HepG2 (cell line): ENCODE measurements around the gene VAMP2. TPM values are rescaled to one million over a fixed set of nuclear protein-coding genes. Genes with fewer than 3 reads are reported as not detected.

Experiments
- AGO1 ChIP-seq: fragments of 200-400 bp; formaldehyde crosslinking; IDR thresholded peaks from 2 replicates; pipeline ENCODE4 v1.6.1; 2017; ENCODE audit warnings: mild to moderate bottlenecking, low read depth, low read length, moderate library complexity; ENCODE audit not compliant: poor library complexity, severe bottlenecking
- ATF7 ChIP-seq, 2 experiments: fragments of 450-650 bp in 1 of 2; sonication (generic) in 1 of 2; formaldehyde crosslinking in 1 of 2; IDR thresholded peaks; 2 replicates each; pipeline versions ENCODE4 v1.4.0 to v1.6.1; 2016 to 2020; ENCODE audit warnings: antibody characterized with exemption in 1 of 2, mild to moderate bottlenecking in 1 of 2, missing genetic modification reagents in 1 of 2
- BORCS8-MEF2B ChIP-seq: sonication (generic); formaldehyde crosslinking; IDR thresholded peaks from 2 replicates; pipeline ENCODE4 v1.8.0; 2022; ENCODE audit warnings: mild to moderate bottlenecking, missing genetic modification reagents
- CEBPG ChIP-seq: IDR thresholded peaks from 2 replicates; pipeline ENCODE4 v1.6.1; 2016
- FIP1L1 ChIP-seq: fragments of 200-400 bp; formaldehyde crosslinking; IDR thresholded peaks from 2 replicates; pipeline ENCODE4 v1.6.1; 2018; ENCODE audit warnings: low read depth, mild to moderate bottlenecking, low read length, moderate library complexity, borderline replicate concordance; ENCODE audit not compliant: insufficient read depth
- FOXK1 ChIP-seq: sonication (generic); formaldehyde crosslinking; IDR thresholded peaks from 2 replicates; pipeline ENCODE4 v1.4.0; 2020; ENCODE audit warnings: low read depth, missing genetic modification reagents, borderline replicate concordance
- GABPA ChIP-seq, 2 experiments: IDR thresholded peaks; 2 replicates each; pipeline ENCODE4 v1.6.1; 2011 to 2016; ENCODE audit warnings: low read depth in 2 of 2, low read length in 1 of 2, missing biosample characterization in 1 of 2, missing genetic modification characterization in 1 of 2
- POLR2A ChIP-seq, 2 experiments: IDR thresholded peaks; 2 replicates each; pipeline ENCODE4 v1.6.1; 2011; ENCODE audit warnings: low read depth in 2 of 2, low read length in 2 of 2, mild to moderate bottlenecking in 1 of 2, moderate library complexity in 1 of 2; ENCODE audit not compliant: insufficient read depth in 1 of 2
- PRPF4 ChIP-seq: fragments of 200-400 bp; formaldehyde crosslinking; IDR thresholded peaks from 2 replicates; pipeline ENCODE4 v1.6.1; 2016; ENCODE audit warnings: low read length, low read depth; ENCODE audit not compliant: poor library complexity, severe bottlenecking
- SIN3A ChIP-seq: IDR thresholded peaks from 2 replicates; pipeline ENCODE4 v1.6.1; 2011; ENCODE audit warnings: low read depth, mild to moderate bottlenecking, control low read depth, low read length, borderline replicate concordance
- SMARCC2 ChIP-seq: fragments of 450-650 bp; IDR thresholded peaks from 2 replicates; pipeline ENCODE4 v1.6.1; 2017; ENCODE audit warnings: antibody characterized with exemption, mild to moderate bottlenecking
- SOX6 ChIP-seq, 2 experiments: fragments of 450-650 bp in 1 of 2; sonication (generic) in 1 of 2; formaldehyde crosslinking in 1 of 2; IDR thresholded peaks; 2 replicates each; pipeline versions ENCODE4 v1.4.0 to v1.6.1; 2017 to 2020; ENCODE audit warnings: antibody characterized with exemption in 1 of 2, mild to moderate bottlenecking in 1 of 2, missing genetic modification reagents in 1 of 2
- STAG1 ChIP-seq: sonication (generic); formaldehyde crosslinking; IDR thresholded peaks from 2 replicates; pipeline ENCODE4 v1.4.0; 2020; ENCODE audit warnings: missing genetic modification reagents
- ZNF3 ChIP-seq: IDR thresholded peaks from 2 replicates; pipeline ENCODE4 v1.7.0; 2017; ENCODE audit warnings: inconsistent platforms
- ZNF615 ChIP-seq: sonication (generic); formaldehyde crosslinking; IDR thresholded peaks from 2 replicates; pipeline ENCODE4 v1.5.0; 2020; ENCODE audit warnings: mild to moderate bottlenecking, missing genetic modification reagents, borderline replicate concordance
- ZSCAN12 ChIP-seq: sonication (generic); formaldehyde crosslinking; IDR thresholded peaks from 2 replicates; pipeline ENCODE4 v1.9.0; 2021; ENCODE audit warnings: mild to moderate bottlenecking, missing genetic modification reagents
- polyA plus RNA-seq, 8 experiments: library from polyadenylated mRNA; depleted of rRNA in 3 of 8; stranded (reverse) in 7 of 8; unstranded in 1 of 8; fragments of >200 nt; fragmentation: Illumina TruSeq in 4 of 8; extraction: Trizol in 4 of 8; gene quantifications; 2 replicates each; pipeline versions ENCODE4 v1.2.1 to v1.2.3, GENCODE V29; 2011 to 2016; ENCODE audit warnings: low read depth in 4 of 8, missing spikeins in 1 of 8, mixed read lengths in 1 of 8; ENCODE audit not compliant: insufficient read depth in 1 of 8
- total RNA-seq, 5 experiments: library from RNA; depleted of rRNA; stranded (reverse); fragments of >200 nt; fragmentation: Illumina TruSeq; extraction: Trizol; gene quantifications; 2 replicates each; pipeline ENCODE4 v1.2.3, GENCODE V29; 2016; ENCODE audit warnings: low read depth in 1 of 5
- TF ChIP-seq, protein P1 (sequence below): sonication (generic); formaldehyde crosslinking; IDR thresholded peaks from 2 replicates; pipeline ENCODE4 v1.5.1; 2020; ENCODE audit warnings: mild to moderate bottlenecking, missing genetic modification reagents, moderate library complexity
- TF ChIP-seq, protein P2 (sequence below): sonication (generic); formaldehyde crosslinking; IDR thresholded peaks from 2 replicates; pipeline ENCODE4 v1.8.0; 2022; ENCODE audit warnings: mild to moderate bottlenecking, missing genetic modification reagents
- TF ChIP-seq, protein P3 (sequence below): fragments of 450-650 bp; IDR thresholded peaks from 2 replicates; pipeline ENCODE4 v1.6.1; 2016
- TF ChIP-seq, protein P4 (sequence below): IDR thresholded peaks from 2 replicates; pipeline ENCODE4 v1.6.1; 2012; ENCODE audit warnings: inconsistent platforms
- TF ChIP-seq, protein P5 (sequence below): sonication (generic); formaldehyde crosslinking; IDR thresholded peaks from 2 replicates; pipeline ENCODE4 v1.5.1; 2020; ENCODE audit warnings: mild to moderate bottlenecking, missing genetic modification reagents, moderate library complexity

The VAMP2 gene
- total and polyA plus RNA-seq, 2 of the 13 experiments (the other 11 are each of a cell fraction or from before 2014, with no cell fraction given), result 3.9 to 17.2 TPM

DNA sequence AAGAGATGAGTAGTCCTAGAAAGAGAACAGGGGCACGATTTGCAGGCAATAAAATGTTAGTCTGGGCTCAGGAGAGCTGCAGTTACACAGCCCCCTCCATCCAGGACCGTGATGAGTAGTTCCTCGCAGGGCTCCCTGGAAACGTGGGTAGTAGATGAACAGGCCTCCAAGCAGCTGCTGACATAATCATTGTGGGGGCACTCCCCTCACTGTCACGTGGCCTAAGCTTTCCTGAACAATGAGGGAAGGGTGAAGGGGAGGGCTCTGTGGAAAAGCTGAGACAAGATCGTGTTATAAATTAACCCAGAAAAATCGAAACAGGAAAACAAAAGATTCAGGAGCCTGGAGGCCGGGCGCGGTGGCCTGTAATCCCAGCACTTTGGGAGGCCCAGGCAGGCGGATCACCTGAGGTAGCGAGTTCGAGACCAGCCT, 9.2 kb downstream of the VAMP2 start (continued):
- TF ChIP-seq, protein P1, sequence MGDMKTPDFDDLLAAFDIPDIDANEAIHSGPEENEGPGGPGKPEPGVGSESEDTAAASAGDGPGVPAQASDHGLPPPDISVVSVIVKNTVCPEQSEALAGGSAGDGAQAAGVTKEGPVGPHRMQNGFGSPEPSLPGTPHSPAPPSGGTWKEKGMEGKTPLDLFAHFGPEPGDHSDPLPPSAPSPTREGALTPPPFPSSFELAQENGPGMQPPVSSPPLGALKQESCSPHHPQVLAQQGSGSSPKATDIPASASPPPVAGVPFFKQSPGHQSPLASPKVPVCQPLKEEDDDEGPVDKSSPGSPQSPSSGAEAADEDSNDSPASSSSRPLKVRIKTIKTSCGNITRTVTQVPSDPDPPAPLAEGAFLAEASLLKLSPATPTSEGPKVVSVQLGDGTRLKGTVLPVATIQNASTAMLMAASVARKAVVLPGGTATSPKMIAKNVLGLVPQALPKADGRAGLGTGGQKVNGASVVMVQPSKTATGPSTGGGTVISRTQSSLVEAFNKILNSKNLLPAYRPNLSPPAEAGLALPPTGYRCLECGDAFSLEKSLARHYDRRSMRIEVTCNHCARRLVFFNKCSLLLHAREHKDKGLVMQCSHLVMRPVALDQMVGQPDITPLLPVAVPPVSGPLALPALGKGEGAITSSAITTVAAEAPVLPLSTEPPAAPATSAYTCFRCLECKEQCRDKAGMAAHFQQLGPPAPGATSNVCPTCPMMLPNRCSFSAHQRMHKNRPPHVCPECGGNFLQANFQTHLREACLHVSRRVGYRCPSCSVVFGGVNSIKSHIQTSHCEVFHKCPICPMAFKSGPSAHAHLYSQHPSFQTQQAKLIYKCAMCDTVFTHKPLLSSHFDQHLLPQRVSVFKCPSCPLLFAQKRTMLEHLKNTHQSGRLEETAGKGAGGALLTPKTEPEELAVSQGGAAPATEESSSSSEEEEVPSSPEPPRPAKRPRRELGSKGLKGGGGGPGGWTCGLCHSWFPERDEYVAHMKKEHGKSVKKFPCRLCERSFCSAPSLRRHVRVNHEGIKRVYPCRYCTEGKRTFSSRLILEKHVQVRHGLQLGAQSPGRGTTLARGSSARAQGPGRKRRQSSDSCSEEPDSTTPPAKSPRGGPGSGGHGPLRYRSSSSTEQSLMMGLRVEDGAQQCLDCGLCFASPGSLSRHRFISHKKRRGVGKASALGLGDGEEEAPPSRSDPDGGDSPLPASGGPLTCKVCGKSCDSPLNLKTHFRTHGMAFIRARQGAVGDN (CRISPR knock-in tag), result no peak
- TF ChIP-seq ZNF3 (CRISPR knock-in tag) (no peak), SIN3A (no peak), FIP1L1 (no peak), ATF7 (IDR thresholded peaks at IDR 0.05) (no peak), ATF7 (CRISPR knock-in tag; IDR thresholded peaks at IDR 0.05) (peak; percentile 33; the same call in 1 of the 2 replicates), FOXK1 (0 out of 2 replicates have a peak, but pooled peaks have one; percentile 14), CEBPG (CRISPR knock-in tag) (peak; percentile 50), GABPA (IDR thresholded peaks at IDR 0.05; ENCODE audit: low read depth, low read length) (no peak), GABPA (CRISPR knock-in tag; IDR thresholded peaks at IDR 0.05; ENCODE audit: low read depth) (no peak), STAG1 (no peak), PRPF4 (peak; percentile 58), BORCS8-MEF2B (CRISPR knock-in tag) (no peak), ZNF615 (CRISPR knock-in tag) (no peak), ZSCAN12 (CRISPR knock-in tag) (no peak), SMARCC2 (no peak), SOX6 (IDR thresholded peaks at IDR 0.05) (no peak), SOX6 (CRISPR knock-in tag; IDR thresholded peaks at IDR 0.05) (peak; percentile 100), POLR2A (IDR thresholded peaks at IDR 0.05; ENCODE audit: insufficient read depth in 1 of 2, low read depth in 2 of 2, low read length in 2 of 2) (no peak), AGO1 (no peak)
- TF ChIP-seq, protein P2, sequence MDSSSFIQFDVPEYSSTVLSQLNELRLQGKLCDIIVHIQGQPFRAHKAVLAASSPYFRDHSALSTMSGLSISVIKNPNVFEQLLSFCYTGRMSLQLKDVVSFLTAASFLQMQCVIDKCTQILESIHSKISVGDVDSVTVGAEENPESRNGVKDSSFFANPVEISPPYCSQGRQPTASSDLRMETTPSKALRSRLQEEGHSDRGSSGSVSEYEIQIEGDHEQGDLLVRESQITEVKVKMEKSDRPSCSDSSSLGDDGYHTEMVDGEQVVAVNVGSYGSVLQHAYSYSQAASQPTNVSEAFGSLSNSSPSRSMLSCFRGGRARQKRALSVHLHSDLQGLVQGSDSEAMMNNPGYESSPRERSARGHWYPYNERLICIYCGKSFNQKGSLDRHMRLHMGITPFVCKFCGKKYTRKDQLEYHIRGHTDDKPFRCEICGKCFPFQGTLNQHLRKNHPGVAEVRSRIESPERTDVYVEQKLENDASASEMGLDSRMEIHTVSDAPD (CRISPR knock-in tag), result no peak
- TF ChIP-seq, protein P3, sequence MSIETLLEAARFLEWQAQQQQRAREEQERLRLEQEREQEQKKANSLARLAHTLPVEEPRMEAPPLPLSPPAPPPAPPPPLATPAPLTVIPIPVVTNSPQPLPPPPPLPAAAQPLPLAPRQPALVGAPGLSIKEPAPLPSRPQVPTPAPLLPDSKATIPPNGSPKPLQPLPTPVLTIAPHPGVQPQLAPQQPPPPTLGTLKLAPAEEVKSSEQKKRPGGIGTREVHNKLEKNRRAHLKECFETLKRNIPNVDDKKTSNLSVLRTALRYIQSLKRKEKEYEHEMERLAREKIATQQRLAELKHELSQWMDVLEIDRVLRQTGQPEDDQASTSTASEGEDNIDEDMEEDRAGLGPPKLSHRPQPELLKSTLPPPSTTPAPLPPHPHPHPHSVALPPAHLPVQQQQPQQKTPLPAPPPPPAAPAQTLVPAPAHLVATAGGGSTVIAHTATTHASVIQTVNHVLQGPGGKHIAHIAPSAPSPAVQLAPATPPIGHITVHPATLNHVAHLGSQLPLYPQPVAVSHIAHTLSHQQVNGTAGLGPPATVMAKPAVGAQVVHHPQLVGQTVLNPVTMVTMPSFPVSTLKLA, result peak; percentile 72
- TF ChIP-seq, protein P4, sequence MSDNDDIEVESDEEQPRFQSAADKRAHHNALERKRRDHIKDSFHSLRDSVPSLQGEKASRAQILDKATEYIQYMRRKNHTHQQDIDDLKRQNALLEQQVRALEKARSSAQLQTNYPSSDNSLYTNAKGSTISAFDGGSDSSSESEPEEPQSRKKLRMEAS, result peak; percentile 80; the same call in 1 of the 2 replicates
- TF ChIP-seq, protein P5, sequence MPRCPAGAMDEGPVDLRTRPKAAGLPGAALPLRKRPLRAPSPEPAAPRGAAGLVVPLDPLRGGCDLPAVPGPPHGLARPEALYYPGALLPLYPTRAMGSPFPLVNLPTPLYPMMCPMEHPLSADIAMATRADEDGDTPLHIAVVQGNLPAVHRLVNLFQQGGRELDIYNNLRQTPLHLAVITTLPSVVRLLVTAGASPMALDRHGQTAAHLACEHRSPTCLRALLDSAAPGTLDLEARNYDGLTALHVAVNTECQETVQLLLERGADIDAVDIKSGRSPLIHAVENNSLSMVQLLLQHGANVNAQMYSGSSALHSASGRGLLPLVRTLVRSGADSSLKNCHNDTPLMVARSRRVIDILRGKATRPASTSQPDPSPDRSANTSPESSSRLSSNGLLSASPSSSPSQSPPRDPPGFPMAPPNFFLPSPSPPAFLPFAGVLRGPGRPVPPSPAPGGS (CRISPR knock-in tag), result no peak
